Adrenal gland (tissue), 12 donors: ENCODE data around the gene TNFSF9. TPM values are rescaled to one million over a fixed set of nuclear protein-coding genes. Genes with fewer than 3 reads are reported as not detected.
"Not testable (repeated sequence)": the region's sequence is repeated elsewhere in the genome, so short reads cannot be mapped to it uniquely, and the experiment has no call there.

Source experiments
- DNase-seq, 7 donors: peaks; one replicate each; pipeline ENCODE4 v3.0.0-alpha.2; 2019 to 2020
- H3K27ac ChIP-seq, 5 donors: fragments of 200-600 bp; sonication (generic) in 4 of 5; 1 replicate in 3 of 5; 2 replicates in 2 of 5; pipeline versions ENCODE4 v1.5.1 to v1.8.0; 2016 to 2020; ENCODE audit warnings: mild to moderate bottlenecking in 1 of 5
- H3K27me3 ChIP-seq: fragments of 200-600 bp; 2 replicates; pipeline ENCODE4 v1.8.0; 2021
- H3K36me3 ChIP-seq, 2 donors: fragments of 200-600 bp; replicated peaks in 1 of 2; 1 replicate in 1 of 2; 2 replicates in 1 of 2; pipeline versions ENCODE4 v1.5.1 to v1.8.0; 2018 to 2022
- H3K4me1 ChIP-seq, 2 donors: fragments of 200-600 bp; replicated peaks in 1 of 2; 1 replicate in 1 of 2; 2 replicates in 1 of 2; pipeline versions ENCODE4 v1.5.1 to v1.8.0; 2018 to 2021
- H3K4me3 ChIP-seq, 4 donors: fragments of 200-600 bp; sonication (generic) in 3 of 4; one replicate each; pipeline ENCODE4 v1.5.1; 2016 to 2018
- H3K9me3 ChIP-seq, 3 donors: fragments of 200-600 bp; sonication (generic) in 1 of 3; replicated peaks in 1 of 3; 1 replicate in 2 of 3; 2 replicates in 1 of 3; pipeline versions ENCODE4 v1.5.1 to v1.8.0; 2016 to 2021
- POLR2A ChIP-seq, 2 donors: fragments of 450-650 bp; IDR thresholded peaks; one replicate each; pipeline ENCODE4 v1.6.1; 2017; ENCODE audit warnings: antibody characterized with exemption in 2 of 2, mild to moderate bottlenecking in 2 of 2, moderate library complexity in 1 of 2
- WGBS, 4 donors: extraction: QIAGEN DNeasy Blood & Tissue Kit in 2 of 4; methylation state at CpG; one replicate each; pipeline versions ENCODE4 v1.1.5 to v1.1.7; 2013 to 2017; 5-methylcytosine and 5-hydroxymethylcytosine counted together
- intact Hi-C, 2 donors: fragments of 100-400 bp; cut with DNase I; formaldehyde crosslinking; loops; one replicate each; pipeline versions ENCODE4 v1.14.1 to v1.15.0; 2022 to 2023
- polyA plus RNA-seq, 3 donors: library from polyadenylated mRNA; stranded (reverse); fragments of 200-250 nt in 2 of 3; fragments of 350-450 nt in 1 of 3; fragmentation: Illumina TruSeq in 1 of 3; extraction: RNeasy Lipid Tissue Mini Kit (QIAGEN cat#74804) in 1 of 3; gene quantifications; one replicate each; pipeline ENCODE4 v1.2.3, GENCODE V29; 2013 to 2014
- total RNA-seq, 9 donors: library from RNA; depleted of rRNA in 4 of 9; stranded (reverse); fragments of >200 nt in 4 of 9; fragments of 120-200 nt in 1 of 9; fragmentation: NEBNext Ultra II Directional in 1 of 9; extraction: Animal tissue kit (Norgen Biotek cat#: 25700) in 1 of 9; gene quantifications; one replicate each; pipeline versions ENCODE4 v1.1.0 to v1.2.4, GENCODE V29; 2013 to 2023
- TF ChIP-seq, protein P1 (sequence below), 6 experiments: fragments of 450-650 bp in 4 of 6; fragments of 200-600 bp in 2 of 6; sonication (generic) in 1 of 6; IDR thresholded peaks; 1 replicate in 5 of 6; 2 replicates in 1 of 6; pipeline versions ENCODE4 v1.5.1 to v1.8.0; 2016 to 2021; ENCODE audit warnings: antibody characterized with exemption in 6 of 6, mild to moderate bottlenecking in 2 of 6, moderate library complexity in 1 of 6
- donor health status: healthy with polysubstance abuse.
- donor health status: Bipolar disorder and iron deficiency.
- donor health status: DM: yes; HTN: yes; CAD: no.
- donor health status: DM: no; HTN: no; CAD: no.
- donor health status: DM: no; HTN: no; CAD: no.
- donor health status: DM: yes; HTN: yes; CAD: no.

The TNFSF9 gene
- total and polyA plus RNA-seq, 12 donors = 0.16 to 1.6 (median 0.58) TPM; not detected in 1

DNA sequence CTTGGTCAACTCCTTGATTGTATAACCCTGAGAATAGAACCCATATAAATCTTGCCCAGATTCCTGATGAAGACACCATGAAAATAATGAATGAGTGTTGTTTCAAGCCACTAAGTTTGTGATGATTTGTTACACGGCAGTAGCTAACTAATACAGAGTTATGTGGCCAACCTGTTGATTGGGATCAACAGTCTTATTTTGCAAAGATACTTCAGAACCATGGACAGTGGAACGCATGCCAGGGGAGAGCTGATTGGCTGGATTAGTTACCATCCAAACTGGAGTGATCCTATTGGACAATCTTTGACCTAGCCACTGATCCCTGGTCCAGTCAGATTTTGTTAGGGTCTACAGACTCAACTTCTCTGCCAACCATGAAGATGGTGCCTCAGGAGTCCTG, 33.6 kb downstream of the TNFSF9 start:
- no peak overlapping the region for H3K27ac ChIP-seq
- H3K9me3 ChIP-seq = no peaks in the 10 kb centered on the region
- 61 to 81% (median 70%) methylated on average over 2 of the region's 2 CpGs for WGBS, 4 donors
- no peak overlapping the region for H3K4me3 ChIP-seq
- DNase-seq = no peak
- no peaks in the 10 kb centered on the region for H3K4me1 ChIP-seq
- H3K27me3 ChIP-seq = peaks cover 4% of the 10 kb centered on the region
- TF ChIP-seq POLR2A (IDR thresholded peaks at IDR 0.05) = no peak
- TF ChIP-seq, protein P1, sequence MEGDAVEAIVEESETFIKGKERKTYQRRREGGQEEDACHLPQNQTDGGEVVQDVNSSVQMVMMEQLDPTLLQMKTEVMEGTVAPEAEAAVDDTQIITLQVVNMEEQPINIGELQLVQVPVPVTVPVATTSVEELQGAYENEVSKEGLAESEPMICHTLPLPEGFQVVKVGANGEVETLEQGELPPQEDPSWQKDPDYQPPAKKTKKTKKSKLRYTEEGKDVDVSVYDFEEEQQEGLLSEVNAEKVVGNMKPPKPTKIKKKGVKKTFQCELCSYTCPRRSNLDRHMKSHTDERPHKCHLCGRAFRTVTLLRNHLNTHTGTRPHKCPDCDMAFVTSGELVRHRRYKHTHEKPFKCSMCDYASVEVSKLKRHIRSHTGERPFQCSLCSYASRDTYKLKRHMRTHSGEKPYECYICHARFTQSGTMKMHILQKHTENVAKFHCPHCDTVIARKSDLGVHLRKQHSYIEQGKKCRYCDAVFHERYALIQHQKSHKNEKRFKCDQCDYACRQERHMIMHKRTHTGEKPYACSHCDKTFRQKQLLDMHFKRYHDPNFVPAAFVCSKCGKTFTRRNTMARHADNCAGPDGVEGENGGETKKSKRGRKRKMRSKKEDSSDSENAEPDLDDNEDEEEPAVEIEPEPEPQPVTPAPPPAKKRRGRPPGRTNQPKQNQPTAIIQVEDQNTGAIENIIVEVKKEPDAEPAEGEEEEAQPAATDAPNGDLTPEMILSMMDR (IDR thresholded peaks at IDR 0.05) = no peak
- intact Hi-C loops = no loop called here
- H3K36me3 ChIP-seq = no peaks in the 10 kb centered on the region

DNA sequence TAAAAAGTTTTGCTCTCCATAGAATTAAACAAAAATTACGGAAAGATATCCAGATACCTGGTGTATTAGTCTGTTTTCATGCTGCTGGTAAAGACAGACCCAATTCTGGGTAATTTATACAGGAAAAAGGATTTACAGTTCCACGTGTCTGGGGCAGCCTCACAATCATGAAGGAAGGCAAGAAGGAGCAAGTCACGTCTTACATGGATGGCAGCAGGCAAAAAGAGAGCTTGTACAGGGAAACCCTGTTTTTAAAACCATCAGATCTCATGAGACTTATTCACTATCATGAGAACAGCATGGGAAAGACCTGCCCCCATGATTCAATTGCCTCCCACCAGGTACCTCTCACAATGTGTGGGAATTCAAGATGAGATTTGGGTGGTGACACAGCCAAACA, 35.9 kb downstream of the TNFSF9 start:
- H3K9me3 ChIP-seq, H3K4me1 ChIP-seq, H3K36me3 ChIP-seq, H3K27me3 ChIP-seq, H3K27ac ChIP-seq, H3K4me3 ChIP-seq, intact Hi-C loops, DNase-seq: not testable (repeated sequence)
- 62 to 76% (median 66%) methylated on average over 3 of the region's 3 CpGs for WGBS, 4 donors

DNA sequence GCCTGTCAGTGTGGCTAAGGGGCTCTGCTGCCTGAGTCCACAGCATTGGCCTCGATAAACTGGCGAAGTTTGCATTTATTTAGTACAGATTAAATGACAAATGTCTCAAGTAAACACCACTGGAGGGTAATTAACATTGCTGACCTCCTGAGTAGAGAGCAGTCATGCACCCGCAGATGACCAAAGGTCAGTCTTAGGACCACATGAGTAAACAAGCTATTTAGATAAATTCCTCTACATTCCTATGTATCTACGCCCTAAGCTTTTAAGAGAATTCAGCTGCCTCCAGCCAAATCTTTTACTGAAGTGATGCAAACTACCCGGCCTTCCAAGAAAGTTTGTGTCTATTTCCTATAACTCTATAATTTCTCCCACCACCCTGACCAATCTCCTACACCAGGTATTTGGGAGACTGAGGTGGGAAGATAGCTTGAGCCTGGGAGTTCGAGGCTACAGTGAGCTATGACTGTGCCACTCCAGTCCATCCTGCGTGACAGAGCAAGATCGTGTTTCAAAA, 37.2 kb downstream of the TNFSF9 start:
- Histone ChIP-seq H3K27me3 (peaks cover 7% of the 10 kb centered on the region), H3K4me3 (no peak overlapping the region), H3K36me3 (no peaks in the 10 kb centered on the region), H3K27ac (no peak overlapping the region), H3K9me3 (no peaks in the 10 kb centered on the region), H3K4me1 (no peaks in the 10 kb centered on the region)
- WGBS, 4 donors = 58 to 71% (median 65%) methylated on average over 8 of the region's 8 CpGs
- DNase-seq = no peak
- TF ChIP-seq POLR2A (IDR thresholded peaks at IDR 0.05) = no peak
- TF ChIP-seq, protein P1 (IDR thresholded peaks at IDR 0.05) = no peak
- intact Hi-C loops = no loop called here

DNA sequence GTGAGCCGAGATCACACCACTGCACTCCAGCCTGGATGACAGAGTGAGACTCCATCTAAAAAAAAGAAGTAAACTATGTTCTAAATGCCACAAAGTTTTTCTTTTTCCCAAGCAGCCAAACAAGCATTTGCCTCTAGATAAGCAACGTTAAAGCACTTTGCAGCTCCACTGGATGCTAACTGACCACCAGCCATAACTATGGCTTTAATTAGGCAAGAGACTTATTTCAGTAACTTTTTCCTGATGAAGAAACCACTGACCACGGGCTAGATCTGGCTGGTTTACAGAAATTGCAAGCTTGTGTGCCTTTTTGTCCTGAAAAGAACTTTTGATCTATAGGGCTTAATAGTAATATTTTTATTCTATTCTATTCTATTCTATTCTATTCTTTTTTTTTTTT, 38.0 kb downstream of the TNFSF9 start:
- no peak overlapping the region for H3K27ac ChIP-seq
- no peaks in the 10 kb centered on the region for H3K36me3 ChIP-seq
- peaks cover 7% of the 10 kb centered on the region for H3K27me3 ChIP-seq
- intact Hi-C loops = no loop called here
- WGBS, 4 donors = 49 to 55% (median 53%) methylated on average over 3 of the region's 3 CpGs
- H3K4me1 ChIP-seq = no peaks in the 10 kb centered on the region
- TF ChIP-seq, protein P1 (IDR thresholded peaks at IDR 0.05) = no peak
- no peak for TF ChIP-seq POLR2A (IDR thresholded peaks at IDR 0.05)
- no peaks in the 10 kb centered on the region for H3K9me3 ChIP-seq
- H3K4me3 ChIP-seq = no peak overlapping the region
- DNase-seq = no peak

DNA sequence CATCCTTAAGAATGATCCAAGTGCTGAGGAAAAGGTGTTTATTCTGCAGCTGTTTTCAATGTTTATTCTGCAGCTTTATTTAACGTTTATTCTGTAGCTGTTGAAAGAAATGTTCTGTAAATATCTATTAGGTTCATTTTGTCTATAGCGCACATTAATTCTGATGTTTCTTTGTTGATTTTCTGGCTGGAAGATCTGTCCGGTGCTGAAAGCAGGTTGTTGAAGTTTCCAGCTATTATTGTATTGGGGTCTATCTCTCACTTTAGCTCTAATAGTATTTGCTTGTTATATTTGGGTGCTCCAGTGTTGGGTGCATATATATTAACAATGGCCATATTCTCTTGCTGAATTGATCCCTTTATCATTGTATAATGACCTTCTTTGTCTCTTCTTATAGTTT, 39.9 kb downstream of the TNFSF9 start:
- Histone ChIP-seq H3K4me3 (no peak overlapping the region), H3K36me3 (no peaks in the 10 kb centered on the region), H3K9me3 (no peaks in the 10 kb centered on the region), H3K4me1 (no peaks in the 10 kb centered on the region), H3K27me3 (peaks cover 7% of the 10 kb centered on the region), H3K27ac (no peak overlapping the region)
- intact Hi-C loops = no loop called here
- TF ChIP-seq POLR2A (IDR thresholded peaks at IDR 0.05) = no peak
- TF ChIP-seq, protein P1 (IDR thresholded peaks at IDR 0.05) = no peak
- 57 to 87% (median 78%) methylated on average over 3 of the region's 3 CpGs for WGBS, 4 donors
- no peak for DNase-seq
